RWPE2 (cell line): ENCODE measurements around the gene ADM2.
A peak's percentile ranks its signal among the peaks of the same experiment; 100 is the strongest.
"Not testable (repeated sequence)": the region's sequence is repeated elsewhere in the genome, so short reads cannot be mapped to it uniquely, and the experiment has no call there.

Experiments used
- ATAC-seq: fragments of 200-7000 bp; cut with Tn5 transposase; 3 replicates; pipeline ENCODE4 v1.9.1; 2021; ENCODE audit warnings: low read depth
- DNase-seq: peaks from one replicate; pipeline ENCODE4 v3.0.0-alpha.2; 2020; ENCODE audit warnings: low spot score
- H3K27ac ChIP-seq: fragments of 450-650 bp; 2 replicates; pipeline ENCODE4 v1.5.1; 2017; ENCODE audit warnings: mild to moderate bottlenecking; ENCODE audit not compliant: poor library complexity, severe bottlenecking
- H3K27me3 ChIP-seq: fragments of 250-450 bp; sonication (Bioruptor Pico); 2 replicates; pipeline ENCODE4 v1.5.1; 2021; ENCODE audit warnings: mild to moderate bottlenecking, moderate library complexity; ENCODE audit not compliant: insufficient read depth, poor library complexity, severe bottlenecking
- H3K36me3 ChIP-seq: fragments of 250-450 bp; sonication (Bioruptor Pico); 2 replicates; pipeline ENCODE4 v1.5.1; 2020; ENCODE audit warnings: low read depth, mild to moderate bottlenecking, moderate library complexity
- H3K4me1 ChIP-seq: fragments of 250-450 bp; sonication (Bioruptor Pico); 2 replicates; pipeline ENCODE4 v1.5.1; 2021; ENCODE audit warnings: mild to moderate bottlenecking, moderate library complexity; ENCODE audit not compliant: insufficient read depth, poor library complexity, severe bottlenecking
- H3K4me3 ChIP-seq: fragments of 250-450 bp; sonication (Bioruptor Pico); 2 replicates; pipeline ENCODE4 v1.5.1; 2021; ENCODE audit warnings: mild to moderate bottlenecking, moderate library complexity; ENCODE audit not compliant: severe bottlenecking
- H3K9me3 ChIP-seq: fragments of 250-450 bp; sonication (Bioruptor Pico); 2 replicates; pipeline ENCODE4 v1.5.1; 2021; ENCODE audit warnings: mild to moderate bottlenecking, moderate library complexity; ENCODE audit not compliant: severe bottlenecking
- CTCF ChIP-seq: fragments of 450-650 bp; IDR thresholded peaks from one replicate; pipeline ENCODE4 v1.5.1; 2017; ENCODE audit warnings: mild to moderate bottlenecking, moderate library complexity; ENCODE audit not compliant: poor library complexity, severe bottlenecking

Gene ADM2

GRCh38 chr22:50531546-50531961 is 50.2 kb downstream of the ADM2 start:
- Histone ChIP-seq H3K9me3 (no peaks in the 10 kb centered on the region), H3K27me3 (no peaks in the 10 kb centered on the region), H3K4me3 (peak overlapping the region; percentile 67), H3K4me1 (no peaks in the 10 kb centered on the region), H3K27ac (peak overlapping the region; percentile 81), H3K36me3 (no peaks in the 10 kb centered on the region)
- ATAC-seq (peak; percentile 27), DNase-seq (peak; percentile 71)
- no peak for TF ChIP-seq CTCF

- no peaks in the 10 kb centered on the region for H3K36me3 ChIP-seq
- no peaks in the 10 kb centered on the region for H3K9me3 ChIP-seq
- ATAC-seq (peak; percentile 45), DNase-seq (peak; percentile 71)
- H3K4me1 ChIP-seq = no peaks in the 10 kb centered on the region
- peak overlapping the region; percentile 81 for H3K27ac ChIP-seq
- H3K4me3 ChIP-seq = peak overlapping the region; percentile 67
- H3K27me3 ChIP-seq = no peaks in the 10 kb centered on the region
- no peak for TF ChIP-seq CTCF
Measured at GRCh38 chr22:50531962-50532674, 50.8 kb downstream of the ADM2 start.

- Histone ChIP-seq H3K36me3 (no peaks in the 10 kb centered on the region), H3K27me3 (no peaks in the 10 kb centered on the region), H3K27ac (no peak overlapping the region), H3K9me3 (no peaks in the 10 kb centered on the region), H3K4me3 (no peak overlapping the region), H3K4me1 (no peaks in the 10 kb centered on the region)
- DNase-seq (no peak), ATAC-seq (no peak)
- TF ChIP-seq CTCF = no peak
Measured at GRCh38 chr22:50532824-50533796, 51.8 kb downstream of the ADM2 start.

- DNase-seq, H3K27ac ChIP-seq, H3K36me3 ChIP-seq, H3K9me3 ChIP-seq, H3K4me1 ChIP-seq, ATAC-seq, H3K27me3 ChIP-seq, H3K4me3 ChIP-seq: not testable (repeated sequence)
Measured at GRCh38 chr22:50533856-50534711, 52.7 kb downstream of the ADM2 start.

GRCh38 chr22:50535113-50535512 is 53.8 kb downstream of the ADM2 start:
- Histone ChIP-seq H3K36me3 (no peaks in the 10 kb centered on the region), H3K27ac (no peak overlapping the region)
- DNase-seq = no peak

More at GRCh38 chr22:50535113-50535512, 53.8 kb downstream of the ADM2 start:
- TF ChIP-seq CTCF = no peak
- no peak overlapping the region for H3K4me3 ChIP-seq
- H3K27me3 ChIP-seq = no peaks in the 10 kb centered on the region
- ATAC-seq = no peak
- peaks cover 14% of the 10 kb centered on the region for H3K4me1 ChIP-seq
- no peaks in the 10 kb centered on the region for H3K9me3 ChIP-seq
